Measurements from ENCODE around the gene TOP3B. TPM values are rescaled to one million over a fixed set of nuclear protein-coding genes. Genes with fewer than 3 reads are reported as not detected.
A peak's percentile ranks its signal among the peaks of the same experiment; 100 is the strongest.

Gene TOP3B
- total and polyA plus RNA-seq, 5 donors from 2014 or later: 13.1 to 56.7 (median 15.3) TPM

DNA sequence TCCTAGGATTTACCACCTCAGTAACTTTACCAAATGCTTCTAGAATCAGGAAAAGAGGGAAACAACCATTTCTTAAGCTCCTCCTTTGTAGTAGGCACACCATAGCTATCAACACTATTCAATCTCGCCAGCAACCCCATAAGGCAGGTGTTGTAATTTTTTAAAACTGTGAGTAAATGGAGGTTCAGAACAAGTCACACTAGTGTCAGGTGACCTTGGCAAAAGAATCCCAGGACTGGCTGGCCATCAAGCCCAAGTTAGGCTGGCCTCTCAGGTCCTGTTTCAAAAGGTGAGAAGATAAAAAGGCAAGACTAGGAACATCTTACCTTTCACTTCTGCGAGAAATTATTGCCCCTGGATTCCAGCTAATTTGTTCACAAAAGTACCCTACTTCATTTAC lies 713 bp downstream of the TOP3B start:
- Mint-ChIP-seq H3K27ac (peak overlapping the region; percentile 84 to 92 (median 92)), H3K4me1 (peaks cover 12 to 51% (median 18%) of the 10 kb centered on the region in 4 donors), H3K36me3 (peaks cover 3% of the 10 kb centered on the region), H3K9me3 (no peaks in the 10 kb centered on the region), H3K27me3 (no peaks in the 10 kb centered on the region), H3K4me3 (peak overlapping the region; percentile 87 to 95 (median 90))
- H3K27me3 ChIP-seq (ENCODE audit: control insufficient read depth, insufficient read depth, low read length): no peaks in the 10 kb centered on the region
- ATAC-seq (ENCODE audit: low read depth in 2 of 2): no peak
- peak overlapping the region; percentile 69 for H3K27ac ChIP-seq (ENCODE audit: insufficient read depth, low read length, poor library complexity, severe bottlenecking)
- DNase-seq: no peak
- H3K9me3 ChIP-seq (ENCODE audit: control insufficient read depth in 2 of 2, low read length in 2 of 2): no peaks in the 10 kb centered on the region
- peaks cover 16% of the 10 kb centered on the region for H3K4me1 ChIP-seq (ENCODE audit: control insufficient read depth, insufficient read depth, low read length, poor library complexity, severe bottlenecking)
- peaks cover 7% of the 10 kb centered on the region for H3K36me3 ChIP-seq (ENCODE audit: control insufficient read depth, insufficient read depth, low read length)
- peak overlapping the region; percentile 70 for H3K4me3 ChIP-seq (ENCODE audit: low read depth, low read length)

DNA sequence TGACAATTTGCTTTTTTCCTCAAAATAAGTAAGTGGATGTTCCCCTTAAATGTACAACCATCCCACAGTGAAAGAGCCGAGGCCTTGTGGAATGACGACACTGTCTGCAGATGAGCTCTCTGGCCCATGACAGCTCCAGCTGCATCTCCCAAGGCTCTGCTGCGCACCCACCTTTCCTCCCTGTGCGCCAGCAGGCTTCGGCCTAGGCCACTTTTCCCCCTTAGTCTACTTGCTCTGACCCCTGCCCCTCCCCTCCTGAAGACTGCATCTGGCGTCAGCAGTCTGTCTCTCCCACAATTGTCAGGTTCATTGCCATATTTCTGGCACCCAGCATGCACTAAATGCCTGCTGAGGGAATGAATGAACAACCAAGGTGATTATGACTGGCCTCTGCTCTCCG lies 2.0 kb downstream of the TOP3B start:
- Mint-ChIP-seq H3K9me3 (no peaks in the 10 kb centered on the region), H3K27me3 (no peaks in the 10 kb centered on the region), H3K4me3 (peak overlapping the region in 3 of 4 donors; percentile 44 to 87 (median 59))

DNA sequence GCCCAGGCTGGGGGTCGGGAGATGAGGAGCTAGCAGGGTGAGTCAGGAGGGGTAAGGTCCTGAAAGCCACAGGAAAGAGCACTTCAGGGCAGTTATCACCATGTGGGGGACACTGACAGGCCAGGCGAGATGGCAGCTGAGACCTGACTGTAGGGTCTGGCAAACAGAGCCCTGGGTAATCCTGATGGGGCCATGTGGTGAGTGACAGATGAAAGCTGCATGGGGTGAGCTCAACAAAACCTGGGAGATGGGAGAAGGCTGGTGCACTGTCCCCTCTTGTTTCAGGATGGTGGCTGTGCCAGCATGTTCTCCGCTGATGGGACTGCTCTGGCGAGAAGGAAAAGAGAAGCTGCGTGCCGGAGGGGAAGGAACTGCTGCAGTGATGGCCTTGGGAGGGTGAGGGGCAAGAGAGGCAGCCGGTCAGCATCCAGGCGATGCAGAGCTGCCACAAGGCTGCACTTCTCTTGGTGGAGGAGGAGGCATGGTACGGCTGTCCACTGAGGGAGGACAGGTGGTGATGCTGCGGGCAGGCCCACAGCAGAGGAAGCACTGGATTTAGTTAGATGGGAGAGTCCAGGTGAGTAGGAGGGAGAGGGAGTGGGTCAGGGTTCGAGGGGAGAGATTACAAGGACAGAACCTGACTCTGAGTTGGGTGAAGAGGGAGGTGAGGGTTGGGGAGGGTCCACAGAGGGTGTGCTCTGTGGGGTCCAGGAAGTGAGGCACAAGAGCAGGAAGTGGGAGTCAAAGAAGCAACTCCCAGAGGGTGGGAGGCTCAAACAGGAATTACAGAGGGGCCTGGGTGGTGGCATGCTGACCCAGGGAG lies 3.8 kb downstream of the TOP3B start:
- Histone ChIP-seq H3K4me1 (ENCODE audit: control insufficient read depth, insufficient read depth, low read length, poor library complexity, severe bottlenecking) (peaks cover 16% of the 10 kb centered on the region), H3K27me3 (ENCODE audit: control insufficient read depth, insufficient read depth, low read length) (no peaks in the 10 kb centered on the region), H3K9me3 (ENCODE audit: control insufficient read depth in 2 of 2, low read length in 2 of 2) (no peaks in the 10 kb centered on the region), H3K4me3 (ENCODE audit: low read depth, low read length) (no peak overlapping the region), H3K27ac (ENCODE audit: insufficient read depth, low read length, poor library complexity, severe bottlenecking) (no peak overlapping the region), H3K36me3 (ENCODE audit: control insufficient read depth, insufficient read depth, low read length) (peaks cover 25% of the 10 kb centered on the region)
- Mint-ChIP-seq H3K36me3 (peaks cover 15% of the 10 kb centered on the region), H3K27me3 (no peaks in the 10 kb centered on the region), H3K4me3 (peak overlapping the region in 3 of 4 donors; percentile 22 to 72 (median 22)), H3K4me1 (peaks cover 18 to 53% (median 21%) of the 10 kb centered on the region in 4 donors), H3K27ac (peak overlapping the region; percentile 65 to 81 (median 65)), H3K9me3 (no peaks in the 10 kb centered on the region)
- DNase-seq (no peak), ATAC-seq (ENCODE audit: low read depth in 2 of 2) (no peak)

More for the DNA sequence above, 2.0 kb downstream of the TOP3B start:
- Histone ChIP-seq H3K9me3 (ENCODE audit: control insufficient read depth in 2 of 2, low read length in 2 of 2) (no peaks in the 10 kb centered on the region), H3K27ac (ENCODE audit: insufficient read depth, low read length, poor library complexity, severe bottlenecking) (no peak overlapping the region), H3K27me3 (ENCODE audit: control insufficient read depth, insufficient read depth, low read length) (no peaks in the 10 kb centered on the region), H3K4me3 (ENCODE audit: low read depth, low read length) (no peak overlapping the region), H3K36me3 (ENCODE audit: control insufficient read depth, insufficient read depth, low read length) (peaks cover 8% of the 10 kb centered on the region), H3K4me1 (ENCODE audit: control insufficient read depth, insufficient read depth, low read length, poor library complexity, severe bottlenecking) (peaks cover 16% of the 10 kb centered on the region)
- Mint-ChIP-seq H3K4me1 (peaks cover 17 to 55% (median 20%) of the 10 kb centered on the region in 4 donors), H3K36me3 (peaks cover 6% of the 10 kb centered on the region), H3K27ac (peak overlapping the region in 1 of 3 donors; percentile 15)
- no peak for DNase-seq
- no peak for ATAC-seq (ENCODE audit: low read depth in 2 of 2)

DNA sequence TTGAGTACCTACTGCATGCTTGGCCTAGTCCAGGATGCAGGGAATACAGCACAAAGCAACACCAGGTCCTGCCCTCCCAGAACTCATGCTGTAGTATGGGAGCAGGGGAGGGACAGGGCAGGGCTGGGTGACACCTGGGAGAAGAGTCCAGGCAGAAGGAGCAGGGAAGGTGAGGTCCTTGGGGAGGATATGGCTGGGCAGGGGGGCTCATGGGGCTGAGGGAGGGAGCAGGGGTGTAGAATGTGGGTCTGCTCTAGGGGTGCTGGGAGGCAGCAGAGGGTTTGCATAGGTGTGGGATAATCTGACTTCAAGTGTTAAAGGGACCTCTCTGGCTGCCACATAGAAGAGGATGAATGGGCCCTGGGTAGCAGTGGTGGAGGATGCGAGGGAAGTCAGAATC lies 4.8 kb downstream of the TOP3B start:
- Histone ChIP-seq H3K9me3 (ENCODE audit: control insufficient read depth in 2 of 2, low read length in 2 of 2) (no peaks in the 10 kb centered on the region), H3K27ac (ENCODE audit: insufficient read depth, low read length, poor library complexity, severe bottlenecking) (no peak overlapping the region), H3K4me3 (ENCODE audit: low read depth, low read length) (no peak overlapping the region), H3K36me3 (ENCODE audit: control insufficient read depth, insufficient read depth, low read length) (peaks cover 33% of the 10 kb centered on the region), H3K27me3 (ENCODE audit: control insufficient read depth, insufficient read depth, low read length) (no peaks in the 10 kb centered on the region), H3K4me1 (ENCODE audit: control insufficient read depth, insufficient read depth, low read length, poor library complexity, severe bottlenecking) (peaks cover 13% of the 10 kb centered on the region)
- ATAC-seq (ENCODE audit: low read depth in 2 of 2) (no peak), DNase-seq (no peak)
- peaks cover 15% of the 10 kb centered on the region for H3K36me3 Mint-ChIP-seq
- H3K27ac Mint-ChIP-seq: no peak overlapping the region
- peaks cover 17 to 53% (median 22%) of the 10 kb centered on the region in 4 donors for H3K4me1 Mint-ChIP-seq
- peak overlapping the region in 1 of 4 donors; percentile 72 for H3K4me3 Mint-ChIP-seq
- H3K9me3 Mint-ChIP-seq: no peaks in the 10 kb centered on the region
- H3K27me3 Mint-ChIP-seq: no peaks in the 10 kb centered on the region

DNA sequence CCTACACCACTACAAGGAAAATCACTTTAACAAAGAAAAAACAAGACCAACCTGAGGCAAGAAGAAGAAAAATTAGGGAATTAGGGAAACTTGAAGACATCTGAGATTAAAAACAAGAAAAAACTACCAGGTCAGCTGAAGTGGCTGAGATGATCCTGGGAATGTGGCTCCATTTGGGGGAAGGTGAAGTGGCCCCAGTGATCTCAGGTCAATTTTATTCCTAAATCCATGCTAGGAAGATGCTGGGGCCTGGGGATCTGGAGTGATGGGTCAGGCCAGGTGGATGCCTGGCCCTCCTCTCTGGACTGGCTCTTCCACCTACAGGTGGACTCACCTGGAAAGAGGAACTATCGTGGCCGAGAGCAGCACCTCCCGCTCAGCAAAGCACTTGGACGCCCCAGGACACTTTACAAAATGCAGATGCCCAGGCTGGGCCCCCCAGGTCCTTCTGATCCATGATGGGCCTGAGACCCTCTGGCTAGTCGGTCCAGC lies 6.7 kb downstream of the TOP3B start:
- DNase-seq: no peak
- no peak for ATAC-seq (ENCODE audit: low read depth in 2 of 2)
- Histone ChIP-seq H3K27me3 (ENCODE audit: control insufficient read depth, insufficient read depth, low read length) (no peaks in the 10 kb centered on the region), H3K27ac (ENCODE audit: insufficient read depth, low read length, poor library complexity, severe bottlenecking) (no peak overlapping the region), H3K4me1 (ENCODE audit: control insufficient read depth, insufficient read depth, low read length, poor library complexity, severe bottlenecking) (no peaks in the 10 kb centered on the region), H3K36me3 (ENCODE audit: control insufficient read depth, insufficient read depth, low read length) (peaks cover 49% of the 10 kb centered on the region), H3K4me3 (ENCODE audit: low read depth, low read length) (no peak overlapping the region), H3K9me3 (ENCODE audit: control insufficient read depth in 2 of 2, low read length in 2 of 2) (no peaks in the 10 kb centered on the region)
- Mint-ChIP-seq H3K9me3 (no peaks in the 10 kb centered on the region), H3K4me1 (peaks cover 10 to 36% (median 16%) of the 10 kb centered on the region in 4 donors), H3K4me3 (no peak overlapping the region), H3K36me3 (peaks cover 20% of the 10 kb centered on the region), H3K27me3 (no peaks in the 10 kb centered on the region), H3K27ac (peak overlapping the region in 1 of 3 donors; percentile 61)

DNA sequence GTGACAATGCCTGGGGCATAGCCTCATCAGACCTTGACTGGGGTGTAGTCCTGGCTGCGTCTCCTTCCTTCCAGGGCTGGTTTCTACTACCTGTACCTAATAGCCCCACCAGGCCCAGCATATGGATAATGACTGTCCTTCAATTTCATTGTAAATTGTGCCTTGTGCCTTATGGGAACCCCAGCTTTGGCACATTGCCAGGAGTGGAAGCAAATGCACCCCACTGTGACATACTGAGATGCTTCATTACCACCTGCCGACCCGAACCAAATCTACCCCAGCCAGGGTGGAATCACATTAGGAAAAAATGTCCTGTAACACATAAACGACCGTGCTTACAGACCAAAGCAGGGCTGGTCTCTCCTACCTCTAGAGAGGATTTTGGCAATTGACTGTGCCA lies 7.3 kb downstream of the TOP3B start:
- no peak overlapping the region for H3K27ac ChIP-seq (ENCODE audit: insufficient read depth, low read length, poor library complexity, severe bottlenecking)
- Mint-ChIP-seq H3K9me3 (no peaks in the 10 kb centered on the region), H3K27ac (no peak overlapping the region), H3K36me3 (peaks cover 25% of the 10 kb centered on the region), H3K4me3 (no peak overlapping the region), H3K4me1 (peaks cover 10 to 30% (median 14%) of the 10 kb centered on the region in 4 donors), H3K27me3 (no peaks in the 10 kb centered on the region)
- no peaks in the 10 kb centered on the region for H3K27me3 ChIP-seq (ENCODE audit: control insufficient read depth, insufficient read depth, low read length)
- ATAC-seq (ENCODE audit: low read depth in 2 of 2) (no peak), DNase-seq (no peak)
- peaks cover 53% of the 10 kb centered on the region for H3K36me3 ChIP-seq (ENCODE audit: control insufficient read depth, insufficient read depth, low read length)
- no peak overlapping the region for H3K4me3 ChIP-seq (ENCODE audit: low read depth, low read length)
- no peaks in the 10 kb centered on the region for H3K4me1 ChIP-seq (ENCODE audit: control insufficient read depth, insufficient read depth, low read length, poor library complexity, severe bottlenecking)
- no peaks in the 10 kb centered on the region for H3K9me3 ChIP-seq (ENCODE audit: control insufficient read depth in 2 of 2, low read length in 2 of 2)

DNA sequence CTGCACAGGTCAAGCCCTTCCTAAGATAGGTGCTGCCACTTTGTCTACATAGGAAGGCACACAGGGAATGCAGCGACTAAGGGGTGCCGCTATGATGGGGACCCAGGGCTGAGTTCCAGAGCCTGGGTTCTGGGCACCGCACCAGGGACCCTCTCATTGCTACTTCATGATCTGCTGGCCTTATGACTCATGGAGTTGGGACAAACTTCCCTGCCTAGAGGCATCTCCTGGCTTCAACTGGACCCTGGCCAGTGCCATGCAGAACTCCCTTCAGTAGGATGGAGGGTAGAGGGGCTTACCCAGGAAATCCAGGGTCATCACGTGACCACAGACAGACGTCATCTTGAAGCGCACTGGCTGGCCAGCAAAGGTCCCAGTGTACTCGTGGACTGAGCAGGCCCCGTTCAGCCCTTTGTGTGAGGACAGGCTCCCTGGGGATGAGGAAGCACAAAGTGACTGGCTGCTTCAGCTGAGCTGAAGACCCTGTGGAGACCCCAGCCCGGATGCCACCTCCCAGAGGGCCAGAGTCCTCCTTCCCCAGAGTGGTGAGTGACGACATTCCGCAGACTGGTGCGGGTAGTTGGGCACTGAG lies 8.4 kb downstream of the TOP3B start:
- H3K9me3 Mint-ChIP-seq: no peaks in the 10 kb centered on the region
- peaks cover 55% of the 10 kb centered on the region for H3K36me3 ChIP-seq (ENCODE audit: control insufficient read depth, insufficient read depth, low read length)
- no peaks in the 10 kb centered on the region for H3K27me3 Mint-ChIP-seq
- no peak for ATAC-seq (ENCODE audit: low read depth in 2 of 2)
- H3K4me1 ChIP-seq (ENCODE audit: control insufficient read depth, insufficient read depth, low read length, poor library complexity, severe bottlenecking): no peaks in the 10 kb centered on the region
- no peaks in the 10 kb centered on the region for H3K27me3 ChIP-seq (ENCODE audit: control insufficient read depth, insufficient read depth, low read length)
- H3K27ac ChIP-seq (ENCODE audit: insufficient read depth, low read length, poor library complexity, severe bottlenecking): no peak overlapping the region
- no peak overlapping the region for H3K4me3 Mint-ChIP-seq
- no peak overlapping the region for H3K27ac Mint-ChIP-seq
- H3K4me1 Mint-ChIP-seq: peaks cover 6 to 23% (median 12%) of the 10 kb centered on the region in 4 donors
- H3K9me3 ChIP-seq (ENCODE audit: control insufficient read depth in 2 of 2, low read length in 2 of 2): no peaks in the 10 kb centered on the region
- peaks cover 25% of the 10 kb centered on the region for H3K36me3 Mint-ChIP-seq
- DNase-seq: no peak
- H3K4me3 ChIP-seq (ENCODE audit: low read depth, low read length): no peak overlapping the region
